Keratinocyte (primary cell): ENCODE data around the gene MARCHF3. TPM values are rescaled to one million over a fixed set of nuclear protein-coding genes. Genes with fewer than 3 reads are reported as not detected.
"Not testable (repeated sequence)": the region's sequence is repeated elsewhere in the genome, so short reads cannot be mapped to it uniquely, and the experiment has no call there.

Source experiments
- DNase-seq: peaks from one replicate; pipeline ENCODE4 v3.0.0-alpha.2; 2011; ENCODE audit warnings: low read depth, missing footprints, low spot score
- FAIRE-seq: peaks from 2 replicates; lab custom pipeline; 2011; peaks lifted over from hg19 to GRCh38; lab: Jason Lieb, UNC
- H2AFZ ChIP-seq: 2 replicates; pipeline ENCODE4 v1.6.0; 2012; ENCODE audit warnings: low read length, control low read depth, inconsistent platforms; ENCODE audit not compliant: control insufficient read depth
- H3K27ac ChIP-seq: 2 replicates; pipeline ENCODE4 v1.5.1; 2011; ENCODE audit warnings: low read length; ENCODE audit not compliant: control insufficient read depth, insufficient read depth
- H3K27me3 ChIP-seq: 3 replicates; pipeline ENCODE4 v1.6.0; 2011; ENCODE audit warnings: low read length; ENCODE audit not compliant: control insufficient read depth, insufficient read depth; ENCODE audit errors: extremely low read depth
- H3K36me3 ChIP-seq, 2 experiments: 2 replicates in 1 of 2; 3 replicates in 1 of 2; pipeline ENCODE4 v1.5.1; 2011; ENCODE audit warnings: low read length in 2 of 2, mild to moderate bottlenecking in 1 of 2; ENCODE audit not compliant: control insufficient read depth in 2 of 2, insufficient read depth in 2 of 2; ENCODE audit errors: extremely low read depth in 1 of 2
- H3K4me1 ChIP-seq: 3 replicates; pipeline ENCODE4 v1.5.1; 2011; ENCODE audit warnings: low read length; ENCODE audit not compliant: control insufficient read depth, insufficient read depth; ENCODE audit errors: extremely low read depth
- H3K4me2 ChIP-seq: 3 replicates; pipeline ENCODE4 v1.6.0; 2011; ENCODE audit warnings: low read depth, low read length; ENCODE audit not compliant: control insufficient read depth, insufficient read depth; ENCODE audit errors: extremely low read depth
- H3K4me3 ChIP-seq, 3 experiments: fragments of 200-600 bp in 1 of 3; sonication (generic) in 1 of 3; 2 replicates in 2 of 3; 3 replicates in 1 of 3; pipeline ENCODE4 v1.5.1; 2011 to 2016; ENCODE audit warnings: low read length in 3 of 3, mild to moderate bottlenecking in 3 of 3, control low read depth in 2 of 3, inconsistent platforms in 1 of 3, low read depth in 1 of 3, mixed read lengths in 1 of 3, mixed run types in 1 of 3, moderate library complexity in 1 of 3; ENCODE audit not compliant: control insufficient read depth in 2 of 3, insufficient read depth in 2 of 3; ENCODE audit errors: extremely low read depth in 1 of 3
- H3K79me2 ChIP-seq: 2 replicates; pipeline ENCODE4 v1.6.0; 2012; ENCODE audit warnings: low read length; ENCODE audit not compliant: control insufficient read depth, insufficient read depth
- H3K9ac ChIP-seq: 3 replicates; pipeline ENCODE4 v1.6.0; 2011; ENCODE audit warnings: low read length; ENCODE audit not compliant: control insufficient read depth, insufficient read depth; ENCODE audit errors: extremely low read depth
- H3K9me1 ChIP-seq: 3 replicates; pipeline ENCODE4 v1.6.0; 2011; ENCODE audit warnings: low read length; ENCODE audit not compliant: control insufficient read depth, insufficient read depth; ENCODE audit errors: extremely low read depth
- H3K9me3 ChIP-seq: 2 replicates; pipeline ENCODE4 v1.5.1; 2012; ENCODE audit warnings: low read depth, low read length; ENCODE audit not compliant: control insufficient read depth
- H4K20me1 ChIP-seq: 3 replicates; pipeline ENCODE4 v1.6.0; 2011; ENCODE audit warnings: low read length; ENCODE audit not compliant: control insufficient read depth, insufficient read depth; ENCODE audit errors: extremely low read depth
- EZH2 ChIP-seq: IDR thresholded peaks from one replicate; pipeline ENCODE4 v1.6.1; 2012; ENCODE audit warnings: inconsistent platforms, mild to moderate bottlenecking, low read length, moderate library complexity
- dilution Hi-C: fragments of 300-500 bp; cut with MboI; formaldehyde crosslinking; loops from one replicate; pipeline ENCODE4 v1.7.0; 2020; ENCODE audit warnings: low sequenced_read_pairs; ENCODE audit not compliant: extremely low pct_ligation_motif_present
- polyA plus RNA-seq, 5 experiments: library from polyadenylated mRNA; depleted of rRNA in 3 of 5; stranded (reverse) in 3 of 5; stranded (forward) in 1 of 5; unstranded in 1 of 5; fragments of >200 nt; gene quantifications; 1 replicate in 1 of 5; 2 replicates in 3 of 5; 3 replicates in 1 of 5; pipeline versions ENCODE4 v1.2.1 to v1.2.3, GENCODE V29; 2011 to 2012; ENCODE audit warnings: missing spikeins in 2 of 5, low read depth in 1 of 5, low replicate concordance in 1 of 5
- TF ChIP-seq, protein P1 (sequence below), 3 experiments: IDR thresholded peaks in 1 of 3; conservative IDR thresholded peaks in 1 of 3; optimal IDR thresholded peaks in 1 of 3; 2 replicates in 2 of 3; 3 replicates in 1 of 3; pipeline versions ENCODE3 to v1.5.1; 2011; ENCODE audit warnings: low read length in 3 of 3, mild to moderate bottlenecking in 3 of 3, moderate library complexity in 2 of 3, control low read depth in 1 of 3, inconsistent platforms in 1 of 3; ENCODE audit not compliant: insufficient read depth in 2 of 3; ENCODE audit errors: extremely low read depth in 1 of 3

MARCHF3 gene
- polyA plus RNA-seq, 1 donor (not counting 4 experiments of a cell fraction or from before 2014, with no cell fraction given), result 0.45 TPM

DNA sequence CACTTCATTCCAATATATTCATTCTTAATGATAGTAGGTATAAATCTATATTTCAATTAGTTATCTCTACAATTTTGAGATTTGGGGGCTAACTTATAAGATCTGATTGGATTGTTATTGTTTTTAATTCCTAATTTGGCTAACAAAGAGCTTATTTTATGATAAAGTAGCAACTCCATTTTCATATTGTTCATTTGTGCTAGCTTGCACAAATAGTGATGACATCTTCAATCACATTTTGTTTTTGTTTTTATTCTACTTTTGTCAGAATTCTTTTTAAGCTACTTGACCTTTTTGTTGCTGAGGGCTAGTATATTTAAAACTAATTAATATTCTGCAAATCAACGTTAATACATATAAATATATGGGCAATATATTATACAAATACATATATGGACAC lies 22.8 kb downstream of the MARCHF3 start:
- dilution Hi-C loops, result no loop called here

GRCh38 chr5:127006744-127007143 lies 23.6 kb downstream of the MARCHF3 start:
- Histone ChIP-seq H3K4me1 (no peaks in the 10 kb centered on the region), H3K27ac (no peak overlapping the region), H3K27me3 (no peaks in the 10 kb centered on the region), H3K4me3 (no peak overlapping the region), H3K36me3 (no peaks in the 10 kb centered on the region), H3K9ac (no peak overlapping the region), H4K20me1 (no peaks in the 10 kb centered on the region), H3K9me1 (no peaks in the 10 kb centered on the region), H2AFZ (no peak overlapping the region), H3K79me2 (no peaks in the 10 kb centered on the region), H3K9me3 (no peaks in the 10 kb centered on the region), H3K4me2 (no peak overlapping the region)
- DNase-seq (no peak), FAIRE-seq (no peak)
- TF ChIP-seq, protein P1, sequence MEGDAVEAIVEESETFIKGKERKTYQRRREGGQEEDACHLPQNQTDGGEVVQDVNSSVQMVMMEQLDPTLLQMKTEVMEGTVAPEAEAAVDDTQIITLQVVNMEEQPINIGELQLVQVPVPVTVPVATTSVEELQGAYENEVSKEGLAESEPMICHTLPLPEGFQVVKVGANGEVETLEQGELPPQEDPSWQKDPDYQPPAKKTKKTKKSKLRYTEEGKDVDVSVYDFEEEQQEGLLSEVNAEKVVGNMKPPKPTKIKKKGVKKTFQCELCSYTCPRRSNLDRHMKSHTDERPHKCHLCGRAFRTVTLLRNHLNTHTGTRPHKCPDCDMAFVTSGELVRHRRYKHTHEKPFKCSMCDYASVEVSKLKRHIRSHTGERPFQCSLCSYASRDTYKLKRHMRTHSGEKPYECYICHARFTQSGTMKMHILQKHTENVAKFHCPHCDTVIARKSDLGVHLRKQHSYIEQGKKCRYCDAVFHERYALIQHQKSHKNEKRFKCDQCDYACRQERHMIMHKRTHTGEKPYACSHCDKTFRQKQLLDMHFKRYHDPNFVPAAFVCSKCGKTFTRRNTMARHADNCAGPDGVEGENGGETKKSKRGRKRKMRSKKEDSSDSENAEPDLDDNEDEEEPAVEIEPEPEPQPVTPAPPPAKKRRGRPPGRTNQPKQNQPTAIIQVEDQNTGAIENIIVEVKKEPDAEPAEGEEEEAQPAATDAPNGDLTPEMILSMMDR (optimal IDR thresholded peaks at IDR 0.05 in 1 of 3, IDR thresholded peaks at IDR 0.05 in 1 of 3, conservative IDR thresholded peaks at IDR 0.05 in 1 of 3; ENCODE audit: extremely low read depth in 1 of 3, insufficient read depth in 2 of 3, low read length in 3 of 3), result no peak
- TF ChIP-seq EZH2, result no peak
- dilution Hi-C loops, result no loop called here

More for the DNA sequence above, 22.8 kb downstream of the MARCHF3 start:
- Histone ChIP-seq H3K9me1 (no peaks in the 10 kb centered on the region), H3K4me2 (no peak overlapping the region), H2AFZ (no peak overlapping the region), H3K36me3 (no peaks in the 10 kb centered on the region), H4K20me1 (no peaks in the 10 kb centered on the region), H3K79me2 (no peaks in the 10 kb centered on the region), H3K4me3 (no peak overlapping the region), H3K4me1 (no peaks in the 10 kb centered on the region), H3K27me3 (no peaks in the 10 kb centered on the region), H3K27ac (no peak overlapping the region), H3K9me3 (no peaks in the 10 kb centered on the region), H3K9ac (no peak overlapping the region)
- TF ChIP-seq EZH2, result no peak
- TF ChIP-seq, protein P1 (optimal IDR thresholded peaks at IDR 0.05 in 1 of 3, IDR thresholded peaks at IDR 0.05 in 1 of 3, conservative IDR thresholded peaks at IDR 0.05 in 1 of 3; ENCODE audit: extremely low read depth in 1 of 3, insufficient read depth in 2 of 3, low read length in 3 of 3), result no peak
- FAIRE-seq (no peak), DNase-seq (no peak)

DNA sequence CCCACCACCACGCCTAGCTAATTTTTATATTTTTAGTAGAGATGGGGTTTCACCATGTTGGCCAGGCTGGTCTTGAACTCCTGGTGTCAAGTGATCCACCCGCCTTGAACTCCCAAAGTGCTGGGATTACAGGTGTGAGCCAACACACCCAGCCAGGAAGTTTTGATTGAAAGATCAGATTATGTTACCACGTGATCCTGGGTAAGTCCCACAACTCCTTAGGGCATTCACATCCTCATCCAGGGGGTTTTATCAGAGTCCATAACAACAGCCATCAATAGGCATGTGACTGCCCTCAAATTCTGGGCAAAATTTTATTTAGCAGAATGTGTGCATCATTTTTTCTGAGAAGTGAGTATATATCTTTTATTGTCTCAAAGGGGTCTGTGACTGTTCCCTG lies 25.1 kb downstream of the MARCHF3 start:
- H4K20me1 ChIP-seq, H3K27ac ChIP-seq, H3K9me1 ChIP-seq, H3K9me3 ChIP-seq, H3K4me1 ChIP-seq, dilution Hi-C loops, DNase-seq, H3K9ac ChIP-seq, H3K4me2 ChIP-seq, H3K36me3 ChIP-seq, FAIRE-seq, H3K79me2 ChIP-seq, H2AFZ ChIP-seq, H3K4me3 ChIP-seq, H3K27me3 ChIP-seq: not testable (repeated sequence)
